Measurements from ENCODE around the gene ERICH6B.
A peak's percentile ranks its signal among the peaks of the same experiment; 100 is the strongest.

ERICH6B gene

GRCh38 chr13:45603338-45603737 is 12.2 kb downstream of the ERICH6B start:
- no peaks in the 10 kb centered on the region for H3K9me3 Mint-ChIP-seq
- peak overlapping the region; percentile 78 for H3K27ac Mint-ChIP-seq
- TF ChIP-seq CTCF (IDR thresholded peaks at IDR 0.05), result no peak
- H3K4me1 Mint-ChIP-seq, result peaks cover 7% of the 10 kb centered on the region
- H3K36me3 Mint-ChIP-seq (ENCODE audit: low read depth), result no peaks in the 10 kb centered on the region
- H3K27me3 Mint-ChIP-seq (ENCODE audit: low read depth, poor library complexity), result peaks cover 25% of the 10 kb centered on the region
- DNase-seq, result no peak
- H3K4me3 Mint-ChIP-seq, result no peak overlapping the region

DNA sequence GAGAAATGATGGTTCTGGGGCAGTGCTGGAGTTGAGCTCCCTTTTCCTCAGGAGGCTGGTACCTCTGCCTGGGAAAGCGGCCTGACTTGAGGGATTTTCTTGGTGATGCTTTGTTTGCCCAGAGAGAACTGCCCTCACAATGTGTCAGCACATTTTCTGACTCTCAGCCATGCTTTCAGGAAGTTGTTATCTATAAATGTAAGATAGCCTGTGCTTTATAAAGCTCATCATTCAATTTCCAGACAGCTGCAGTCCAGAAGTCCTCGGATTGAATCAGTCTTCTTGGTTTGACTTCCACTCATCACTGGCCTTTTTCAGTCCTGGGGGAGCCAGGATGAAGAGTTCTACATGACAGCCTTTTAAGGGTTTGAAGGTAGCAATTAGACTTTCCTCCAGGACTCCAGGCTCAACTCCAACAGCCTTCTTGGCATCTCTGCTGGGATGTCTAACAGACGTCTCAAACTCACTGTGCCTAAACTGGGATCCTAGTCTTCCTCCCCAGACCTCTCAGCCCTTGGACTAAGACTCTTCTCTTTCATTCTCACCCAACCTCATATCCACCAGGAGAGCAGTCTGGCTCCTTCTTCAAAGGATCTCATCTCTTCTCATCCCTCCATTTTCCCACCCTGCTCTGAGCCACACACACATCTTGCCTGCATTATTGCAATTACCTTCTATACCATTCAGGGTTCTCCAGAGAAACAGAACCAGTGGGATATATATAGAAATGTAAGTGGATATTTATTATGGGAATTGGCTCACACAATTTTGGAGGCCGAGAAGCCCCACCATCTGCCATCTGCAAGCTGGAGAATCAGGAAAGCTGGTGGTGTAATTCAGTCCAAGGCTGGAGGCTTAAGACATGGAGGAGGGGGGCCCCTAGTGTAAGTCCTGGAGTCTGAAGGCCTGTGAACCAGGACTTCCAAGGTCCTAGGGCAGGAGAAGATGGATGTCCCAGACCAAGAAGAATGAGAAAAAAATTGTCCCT is 13.1 kb downstream of the ERICH6B start:
- Mint-ChIP-seq H3K4me1 (peaks cover 7% of the 10 kb centered on the region), H3K4me3 (no peak overlapping the region), H3K27ac (no peak overlapping the region), H3K36me3 (ENCODE audit: low read depth) (no peaks in the 10 kb centered on the region), H3K9me3 (no peaks in the 10 kb centered on the region), H3K27me3 (ENCODE audit: low read depth, poor library complexity) (peaks cover 25% of the 10 kb centered on the region)
- TF ChIP-seq CTCF (IDR thresholded peaks at IDR 0.05), result no peak
- no peak for DNase-seq

DNA sequence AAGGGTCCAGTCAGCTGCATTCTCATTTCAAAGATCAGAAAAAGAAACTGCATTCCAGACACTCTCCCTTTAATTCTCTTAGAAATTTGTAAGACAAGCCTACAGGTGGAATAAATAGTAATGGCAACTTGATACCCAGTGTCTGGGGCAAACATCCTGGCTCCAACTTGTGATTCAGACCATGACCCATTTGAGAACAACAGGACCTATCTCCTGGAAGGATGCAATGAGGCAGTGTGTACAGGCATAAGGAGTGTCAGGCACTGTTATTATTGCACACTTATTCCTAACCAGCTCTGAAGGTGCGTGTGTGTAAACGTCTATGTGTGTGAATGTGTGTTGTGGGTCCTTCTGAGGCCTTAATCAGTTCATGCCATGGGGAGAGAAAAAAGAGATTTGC is 13.9 kb downstream of the ERICH6B start:
- Mint-ChIP-seq H3K4me3 (no peak overlapping the region), H3K27ac (no peak overlapping the region), H3K4me1 (peaks cover 7% of the 10 kb centered on the region), H3K27me3 (ENCODE audit: low read depth, poor library complexity) (peaks cover 23% of the 10 kb centered on the region), H3K36me3 (ENCODE audit: low read depth) (no peaks in the 10 kb centered on the region), H3K9me3 (no peaks in the 10 kb centered on the region)
- no peak for DNase-seq
- TF ChIP-seq CTCF (IDR thresholded peaks at IDR 0.05), result no peak

- Mint-ChIP-seq H3K36me3 (ENCODE audit: low read depth) (no peaks in the 10 kb centered on the region), H3K4me1 (peaks cover 7% of the 10 kb centered on the region), H3K9me3 (no peaks in the 10 kb centered on the region), H3K27me3 (ENCODE audit: low read depth, poor library complexity) (peaks cover 34% of the 10 kb centered on the region), H3K4me3 (no peak overlapping the region), H3K27ac (no peak overlapping the region)
- DNase-seq, result no peak
- no peak for TF ChIP-seq CTCF (IDR thresholded peaks at IDR 0.05)
Measured at GRCh38 chr13:45598597-45598996, 16.9 kb downstream of the ERICH6B start.

DNA sequence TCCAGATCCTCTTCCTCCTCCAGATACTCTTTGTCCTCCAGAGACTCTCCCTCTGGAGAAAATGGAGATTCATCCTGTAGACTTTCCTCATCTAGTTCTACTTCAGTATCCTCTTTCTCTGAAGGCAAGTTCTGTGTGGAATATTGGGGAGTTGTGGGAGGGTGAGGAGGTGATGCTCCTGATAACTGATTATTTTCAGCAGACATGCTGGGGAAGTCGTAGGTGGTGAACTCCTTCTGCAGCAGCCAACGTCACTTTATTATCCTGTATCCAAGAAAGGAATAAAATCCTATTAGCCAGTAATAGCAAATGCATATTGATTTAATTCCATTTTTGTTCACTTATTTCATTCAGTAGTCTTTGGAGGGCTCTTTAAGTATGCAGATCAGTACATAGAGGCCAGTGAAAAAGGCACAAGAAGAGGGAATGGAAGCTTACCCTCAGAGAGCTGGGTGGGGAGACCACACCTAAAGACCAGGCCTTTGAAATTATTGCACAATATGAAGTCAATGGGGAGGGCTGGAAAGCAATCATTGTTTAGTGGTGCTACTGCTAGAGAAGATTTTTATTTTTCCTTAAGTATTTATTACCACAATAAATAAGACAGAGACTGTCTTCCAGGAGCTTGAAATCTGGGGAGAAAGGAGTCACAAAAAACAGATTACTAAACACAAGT is 18.6 kb downstream of the ERICH6B start:
- no peak for TF ChIP-seq CTCF (IDR thresholded peaks at IDR 0.05)
- Mint-ChIP-seq H3K36me3 (ENCODE audit: low read depth) (no peaks in the 10 kb centered on the region), H3K4me1 (peaks cover 7% of the 10 kb centered on the region), H3K27me3 (ENCODE audit: low read depth, poor library complexity) (peaks cover 37% of the 10 kb centered on the region), H3K4me3 (no peak overlapping the region), H3K27ac (no peak overlapping the region), H3K9me3 (no peaks in the 10 kb centered on the region)
- no peak for DNase-seq

Measured in nephron progenitor cell (in vitro differentiated cells).